ENCODE results near the gene NTM.

Gene NTM

GRCh38 chr11:131373095-131373725 lies 2.8 kb downstream of the NTM start:
- no peak for DNase-seq (ENCODE audit: low spot score)

- DNase-seq (ENCODE audit: low spot score): no peak
Measured at GRCh38 chr11:131373756-131374155, 3.3 kb downstream of the NTM start.

GRCh38 chr11:131375421-131375820 lies 5.0 kb downstream of the NTM start:
- no peak for DNase-seq (ENCODE audit: low spot score)

GRCh38 chr11:131375915-131376314 lies 5.5 kb downstream of the NTM start:
- DNase-seq (ENCODE audit: low spot score): no peak

- no peak for DNase-seq (ENCODE audit: low spot score)
Measured at GRCh38 chr11:131378931-131379330, 8.5 kb downstream of the NTM start.

GRCh38 chr11:131385763-131386390 lies 15.5 kb downstream of the NTM start:
- DNase-seq (ENCODE audit: low spot score): no peak

- no peak for DNase-seq (ENCODE audit: low spot score)
Measured at GRCh38 chr11:131386408-131386807, 16.0 kb downstream of the NTM start.

GRCh38 chr11:131388030-131388429 lies 17.6 kb downstream of the NTM start:
- DNase-seq (ENCODE audit: low spot score): no peak

- DNase-seq (ENCODE audit: low spot score): no peak
Measured at GRCh38 chr11:131389582-131389981, 19.2 kb downstream of the NTM start.

GRCh38 chr11:131391176-131391575 lies 20.8 kb downstream of the NTM start:
- DNase-seq (ENCODE audit: low spot score): no peak

GRCh38 chr11:131392528-131393255 lies 22.3 kb downstream of the NTM start:
- no peak for DNase-seq (ENCODE audit: low spot score)

GRCh38 chr11:131393691-131394090 lies 23.3 kb downstream of the NTM start:
- DNase-seq (ENCODE audit: low spot score): no peak

GRCh38 chr11:131397675-131398074 lies 27.3 kb downstream of the NTM start:
- DNase-seq (ENCODE audit: low spot score): no peak

GRCh38 chr11:131402040-131402439 lies 31.6 kb downstream of the NTM start:
- DNase-seq (ENCODE audit: low spot score): no peak

GRCh38 chr11:131404010-131404409 lies 33.6 kb downstream of the NTM start:
- DNase-seq (ENCODE audit: low spot score): no peak

- DNase-seq (ENCODE audit: low spot score): no peak
Measured at GRCh38 chr11:131408025-131408640, 37.7 kb downstream of the NTM start.

- DNase-seq (ENCODE audit: low spot score): no peak
Measured at GRCh38 chr11:131409345-131409744, 38.9 kb downstream of the NTM start.

GRCh38 chr11:131411636-131412035 lies 41.2 kb downstream of the NTM start:
- no peak for DNase-seq (ENCODE audit: low spot score)

- DNase-seq (ENCODE audit: low spot score): no peak
Measured at GRCh38 chr11:131412061-131412460, 41.6 kb downstream of the NTM start.

GRCh38 chr11:131413217-131413616 lies 42.8 kb downstream of the NTM start:
- no peak for DNase-seq (ENCODE audit: low spot score)

GRCh38 chr11:131418189-131418588 lies 47.8 kb downstream of the NTM start:
- no peak for DNase-seq (ENCODE audit: low spot score)

- no peak for DNase-seq (ENCODE audit: low spot score)
Measured at GRCh38 chr11:131421066-131421855, 50.8 kb downstream of the NTM start.
